Thymus (tissue), 11 donors: Measurements from ENCODE around the gene SRPX. TPM values are rescaled to one million over a fixed set of nuclear protein-coding genes. Genes with fewer than 3 reads are reported as not detected.

Source experiments
- DNase-seq, 9 donors: peaks; one replicate each; pipeline ENCODE4 v3.0.0-alpha.2; 2013; ENCODE audit warnings: low spot score in 9 of 9, low read depth in 6 of 9, missing footprints in 1 of 9
- H3K27ac ChIP-seq, 2 donors: one replicate each; pipeline ENCODE4 v1.5.1; 2013; ENCODE audit warnings: control low read depth in 1 of 2, low read depth in 1 of 2, low read length in 1 of 2, mild to moderate bottlenecking in 1 of 2, moderate library complexity in 1 of 2
- H3K27me3 ChIP-seq, 2 donors: one replicate each; pipeline ENCODE4 v1.5.1; 2013; ENCODE audit warnings: low read length in 1 of 2; ENCODE audit not compliant: control insufficient read depth in 2 of 2, insufficient read depth in 1 of 2
- H3K36me3 ChIP-seq, 2 donors: one replicate each; pipeline ENCODE4 v1.5.1; 2013; ENCODE audit warnings: low read length in 1 of 2, mild to moderate bottlenecking in 1 of 2, moderate library complexity in 1 of 2; ENCODE audit not compliant: control insufficient read depth in 2 of 2, insufficient read depth in 2 of 2
- H3K4me1 ChIP-seq, 2 donors: one replicate each; pipeline ENCODE4 v1.5.1; 2013; ENCODE audit warnings: low read length in 2 of 2; ENCODE audit not compliant: control insufficient read depth in 2 of 2, insufficient read depth in 2 of 2
- H3K4me3 ChIP-seq, 2 donors: one replicate each; pipeline ENCODE4 v1.5.1; 2013; ENCODE audit warnings: low read length in 2 of 2, control low read depth in 1 of 2, mild to moderate bottlenecking in 1 of 2
- H3K9me3 ChIP-seq, 2 donors: one replicate each; pipeline ENCODE4 v1.5.1; 2013; ENCODE audit warnings: low read length in 1 of 2, mild to moderate bottlenecking in 1 of 2; ENCODE audit not compliant: control insufficient read depth in 2 of 2, insufficient read depth in 1 of 2
- WGBS: extraction: QIAGEN DNeasy Blood & Tissue Kit; methylation state at CpG from one replicate; pipeline ENCODE4 v1.1.7; 2013; 5-methylcytosine and 5-hydroxymethylcytosine counted together
- polyA plus RNA-seq: library from polyadenylated mRNA; stranded (reverse); fragments of 200-250 nt; gene quantifications from one replicate; pipeline ENCODE4 v1.2.3, GENCODE V29; 2013
- total RNA-seq: library from RNA; stranded (reverse); fragments of 120-200 nt; gene quantifications from one replicate; pipeline ENCODE4 v1.2.4, GENCODE V29; 2013
- donor health status: healthy.

SRPX gene
- total and polyA plus RNA-seq, 2 donors, result 11.1 to 108 TPM

DNA sequence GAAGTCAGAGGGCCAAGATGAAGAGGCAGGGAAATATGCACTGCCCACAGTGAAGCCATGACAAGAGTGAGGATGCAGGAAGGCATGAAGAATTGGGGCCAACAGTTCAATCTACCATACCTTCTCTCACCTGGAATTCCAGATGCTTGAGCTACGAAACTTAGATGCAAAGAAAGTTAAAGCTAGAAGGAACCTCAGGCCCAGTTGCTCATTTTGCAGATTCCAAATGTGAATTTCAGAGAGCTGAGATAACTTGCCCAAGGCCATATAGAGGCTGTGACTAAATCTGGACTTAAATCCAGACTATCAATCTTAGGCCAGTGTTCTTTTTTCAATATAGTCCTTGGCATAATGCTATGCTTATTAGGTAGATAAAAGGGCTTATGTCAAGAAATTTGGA is 92.7 kb downstream of the SRPX start:
- Histone ChIP-seq H3K27me3 (no peaks in the 10 kb centered on the region), H3K4me3 (no peak overlapping the region), H3K4me1 (no peaks in the 10 kb centered on the region), H3K9me3 (no peaks in the 10 kb centered on the region), H3K27ac (no peak overlapping the region), H3K36me3 (no peaks in the 10 kb centered on the region)
- 94% methylated on average over 1 of the region's 1 CpG for WGBS
- DNase-seq, result no peak

DNA sequence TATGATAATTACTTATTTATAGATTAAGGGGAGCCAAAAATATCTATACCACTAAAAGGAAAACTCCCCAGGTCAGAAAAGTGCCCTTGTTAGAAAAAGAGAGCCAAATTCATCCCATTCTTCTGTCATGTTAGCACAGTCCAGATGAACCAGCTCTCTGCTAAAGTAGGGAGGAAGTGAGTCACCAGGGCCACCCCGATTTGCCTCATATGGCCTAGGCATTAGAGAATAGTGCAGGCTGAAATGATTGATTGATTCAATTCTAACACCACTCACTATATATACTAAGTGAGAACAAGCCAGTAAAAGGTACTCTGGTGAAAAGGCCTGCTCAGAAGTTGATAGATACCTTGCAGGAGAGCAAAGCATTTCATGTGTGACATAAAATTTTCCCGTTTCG is 94.5 kb downstream of the SRPX start:
- Histone ChIP-seq H3K36me3 (no peaks in the 10 kb centered on the region), H3K4me1 (no peaks in the 10 kb centered on the region), H3K9me3 (no peaks in the 10 kb centered on the region), H3K4me3 (no peak overlapping the region), H3K27me3 (no peaks in the 10 kb centered on the region), H3K27ac (no peak overlapping the region)
- 89% methylated on average over 3 of the region's 3 CpGs for WGBS
- DNase-seq, result no peak

DNA sequence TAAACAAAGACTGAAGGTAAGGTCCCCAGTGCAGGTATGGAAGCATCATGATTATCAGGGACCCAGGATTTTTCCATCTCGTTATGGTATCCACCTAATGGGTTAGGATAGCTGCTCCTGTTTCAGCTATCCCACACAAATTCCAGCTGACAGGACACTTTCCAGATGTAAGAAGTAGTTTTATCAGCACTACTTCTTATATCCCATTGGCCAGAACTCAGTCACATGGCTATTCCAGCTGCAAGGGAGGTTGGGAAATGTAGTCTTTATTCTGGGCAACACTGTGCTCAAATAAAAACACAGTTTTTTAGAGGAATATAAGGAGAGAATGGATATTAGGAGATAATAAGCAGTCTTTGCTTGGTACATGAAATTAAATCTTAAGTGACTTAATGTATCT is 96.7 kb downstream of the SRPX start:
- Histone ChIP-seq H3K4me1 (no peaks in the 10 kb centered on the region), H3K27ac (no peak overlapping the region), H3K27me3 (no peaks in the 10 kb centered on the region), H3K9me3 (no peaks in the 10 kb centered on the region), H3K36me3 (no peaks in the 10 kb centered on the region), H3K4me3 (no peak overlapping the region)
- 89% methylated on average over 1 of the region's 1 CpG for WGBS
- no peak for DNase-seq

DNA sequence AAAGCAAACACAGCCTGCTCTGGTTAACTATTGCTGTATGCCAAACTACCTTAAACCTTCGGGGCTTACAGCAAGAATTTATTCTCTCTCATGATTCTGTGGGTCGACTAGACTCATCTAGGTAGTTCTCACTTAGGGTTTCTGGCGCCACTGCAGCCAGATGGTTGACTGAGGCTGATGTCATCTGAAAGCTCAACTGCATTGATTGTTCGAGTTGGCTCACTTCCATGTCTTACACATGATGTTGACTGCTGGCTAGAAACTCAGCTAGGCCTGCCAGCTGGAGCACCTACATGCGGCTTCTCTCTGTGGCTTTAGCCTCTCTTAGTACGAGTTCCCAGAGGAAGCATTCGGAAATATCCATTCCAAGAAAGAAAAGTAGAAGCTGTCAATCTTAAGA is 103.2 kb downstream of the SRPX start:
- Histone ChIP-seq H3K27me3 (no peaks in the 10 kb centered on the region), H3K4me3 (no peak overlapping the region), H3K27ac (no peak overlapping the region), H3K4me1 (no peaks in the 10 kb centered on the region), H3K36me3 (no peaks in the 10 kb centered on the region), H3K9me3 (no peaks in the 10 kb centered on the region)
- DNase-seq, result no peak
- 91% methylated on average over 7 of the region's 7 CpGs for WGBS

DNA sequence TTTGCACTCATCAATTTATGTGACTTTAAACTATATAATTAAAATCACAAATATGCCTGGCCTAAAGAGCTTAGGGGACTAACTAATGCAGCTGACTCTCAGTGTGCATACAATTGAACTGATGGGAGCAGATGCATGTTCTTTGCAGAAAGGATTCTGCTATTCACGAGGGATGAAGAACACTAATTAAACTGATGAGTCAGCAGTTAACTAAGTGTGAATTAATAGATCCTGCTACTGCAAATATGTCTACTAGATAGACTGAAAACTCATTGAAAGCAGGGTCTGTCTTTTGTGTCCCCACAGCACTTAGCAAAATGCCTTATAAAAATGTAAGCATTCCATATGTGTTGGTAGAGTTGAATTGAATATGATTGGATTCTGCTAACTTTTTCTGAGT is 104.0 kb downstream of the SRPX start:
- Histone ChIP-seq H3K36me3 (no peaks in the 10 kb centered on the region), H3K4me3 (no peak overlapping the region), H3K27me3 (no peaks in the 10 kb centered on the region), H3K9me3 (no peaks in the 10 kb centered on the region), H3K27ac (no peak overlapping the region), H3K4me1 (no peaks in the 10 kb centered on the region)
- no peak for DNase-seq
- WGBS, result 88% methylated on average over 1 of the region's 1 CpG

DNA sequence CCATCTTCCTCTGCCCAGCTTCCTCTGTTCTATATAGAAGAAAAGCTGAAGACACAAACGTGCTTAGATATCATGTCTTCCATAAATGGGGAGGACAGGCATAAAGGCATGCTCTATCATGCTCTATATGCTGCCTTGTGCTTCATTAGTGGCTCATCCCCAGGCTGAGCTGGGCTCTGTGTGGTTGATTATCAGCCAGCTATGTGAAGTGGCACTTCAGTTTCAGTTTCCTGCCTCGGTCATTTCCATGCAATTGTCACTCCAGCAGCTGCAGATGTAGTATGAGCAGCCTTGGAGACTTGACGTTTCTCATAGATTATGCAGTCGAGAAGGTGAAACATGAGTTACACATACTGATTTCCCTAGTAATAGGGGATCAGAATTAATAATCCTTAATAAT is 108.1 kb downstream of the SRPX start:
- Histone ChIP-seq H3K4me1 (no peaks in the 10 kb centered on the region), H3K9me3 (no peaks in the 10 kb centered on the region), H3K4me3 (no peak overlapping the region), H3K36me3 (no peaks in the 10 kb centered on the region), H3K27ac (no peak overlapping the region), H3K27me3 (no peaks in the 10 kb centered on the region)
- DNase-seq, result no peak
- 86% methylated on average over 4 of the region's 4 CpGs for WGBS

DNA sequence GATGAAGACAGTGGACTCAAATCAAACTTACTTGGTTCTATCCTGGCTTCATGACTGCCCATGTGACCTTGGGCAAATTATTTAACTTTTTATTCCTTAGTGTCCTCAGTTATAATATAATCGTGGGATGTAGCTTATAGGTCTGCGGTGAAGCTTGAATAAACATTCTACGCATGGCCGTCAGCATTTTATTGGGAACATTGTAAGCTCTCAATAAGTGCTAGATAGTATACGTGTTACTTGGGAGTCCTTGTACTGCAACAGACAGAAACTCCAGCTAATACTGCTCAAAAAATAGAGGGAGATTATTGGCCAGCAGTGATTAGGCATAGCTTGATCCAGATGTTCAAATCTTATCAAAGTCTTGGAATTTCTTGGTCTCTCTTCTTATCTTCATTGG is 109.5 kb downstream of the SRPX start:
- over 99% methylated on average over 5 of the region's 5 CpGs for WGBS

DNA sequence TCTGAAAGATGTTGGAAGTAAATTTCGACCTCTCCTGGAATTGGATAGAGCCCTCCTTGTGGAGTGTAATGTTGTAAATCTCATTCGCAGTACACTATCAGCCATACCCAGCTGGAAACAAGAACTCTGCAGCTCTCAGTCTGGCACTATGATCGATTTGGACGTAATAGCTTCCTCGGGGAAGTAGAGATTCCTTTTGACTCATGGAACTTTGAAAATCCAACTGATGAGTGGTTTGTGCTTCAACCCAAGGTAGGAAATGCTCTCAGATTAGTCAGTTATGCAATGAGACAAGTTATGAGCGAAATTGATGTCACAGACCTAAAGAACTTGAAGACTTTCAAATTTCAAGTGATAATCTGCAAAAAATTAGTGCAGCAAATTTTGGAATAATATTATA is 110.4 kb downstream of the SRPX start:
- no peak overlapping the region for H3K4me3 ChIP-seq
- H3K27ac ChIP-seq, result no peak overlapping the region
- no peaks in the 10 kb centered on the region for H3K9me3 ChIP-seq
- H3K4me1 ChIP-seq, result no peaks in the 10 kb centered on the region
- no peaks in the 10 kb centered on the region for H3K36me3 ChIP-seq
- WGBS, result 82% methylated on average over 6 of the region's 6 CpGs
- DNase-seq, result no peak
- H3K27me3 ChIP-seq, result no peaks in the 10 kb centered on the region

More for the DNA sequence above, 109.5 kb downstream of the SRPX start:
- no peaks in the 10 kb centered on the region for H3K4me1 ChIP-seq
- H3K9me3 ChIP-seq, result no peaks in the 10 kb centered on the region
- H3K36me3 ChIP-seq, result no peaks in the 10 kb centered on the region
- no peak overlapping the region for H3K4me3 ChIP-seq
- no peaks in the 10 kb centered on the region for H3K27me3 ChIP-seq
- no peak overlapping the region for H3K27ac ChIP-seq
- no peak for DNase-seq

DNA sequence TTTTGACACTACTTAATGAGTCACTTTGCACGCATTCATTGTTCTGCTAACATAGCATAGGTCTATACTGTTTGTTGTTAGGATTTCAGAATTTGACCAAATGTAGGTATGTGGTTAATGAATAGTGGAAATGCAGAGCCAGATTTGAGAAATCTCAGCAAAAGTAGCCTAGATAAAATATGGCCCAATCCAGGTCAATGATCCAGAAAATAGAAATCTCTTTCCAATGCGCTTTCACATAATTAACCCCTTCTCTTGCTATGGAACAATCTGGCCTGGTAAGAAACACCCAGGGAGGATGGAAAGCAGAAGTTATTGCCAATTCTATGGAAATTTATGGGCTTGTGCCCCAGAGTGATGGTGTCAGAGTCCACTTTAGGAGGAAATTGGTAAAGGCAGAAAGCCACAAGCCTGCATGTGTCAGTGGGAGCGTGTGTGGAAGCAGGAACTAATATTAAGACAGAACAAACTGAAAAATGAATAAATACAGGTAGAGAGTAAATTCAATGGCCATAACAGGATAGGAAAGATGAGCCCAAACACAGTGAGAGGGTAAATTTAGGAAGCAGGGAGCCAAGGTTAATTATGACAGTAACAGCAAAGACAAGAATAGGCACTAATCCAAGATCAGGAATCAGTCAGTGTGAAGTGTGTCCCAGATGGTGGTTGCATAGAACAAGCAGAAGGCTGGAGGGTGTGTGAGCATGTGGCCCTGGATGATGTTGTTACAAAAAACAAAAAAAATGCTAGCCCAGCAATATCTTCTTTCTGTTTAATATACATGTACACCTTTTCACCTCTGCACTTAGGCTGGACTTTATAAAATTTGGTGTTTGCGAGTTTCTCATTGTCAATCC is 111.4 kb downstream of the SRPX start:
- Histone ChIP-seq H3K4me1 (no peaks in the 10 kb centered on the region), H3K4me3 (no peak overlapping the region), H3K27me3 (no peaks in the 10 kb centered on the region), H3K36me3 (no peaks in the 10 kb centered on the region), H3K9me3 (no peaks in the 10 kb centered on the region), H3K27ac (no peak overlapping the region)
- DNase-seq, result no peak
- 87% methylated on average over 4 of the region's 4 CpGs for WGBS
